Urothelium cell line (cell line): ENCODE data around the gene CCZ1.
"Not testable (repeated sequence)": the region's sequence is repeated elsewhere in the genome, so short reads cannot be mapped to it uniquely, and the experiment has no call there.

Experiments
- DNase-seq: peaks from one replicate; pipeline ENCODE4 v3.0.0; 2011; ENCODE audit warnings: low spot score, mixed read lengths
- FAIRE-seq: peaks from 2 replicates; lab custom pipeline; 2011; peaks lifted over from hg19 to GRCh38; lab: Jason Lieb, UNC

The CCZ1 gene

GRCh38 chr7:5898480-5899224 lies at the start of gene CCZ1:
Gene CCZ1 (plus strand): TSS chr7:5898733. CDS start chr7:5898800, 67 bp downstream.
- DNase-seq, result peak; percentile 73
- peak; percentile 37 for FAIRE-seq

GRCh38 chr7:5850944-5851343 lies 47.6 kb upstream of the CCZ1 start:
- no peak for FAIRE-seq

GRCh38 chr7:5854738-5855137 lies 43.8 kb upstream of the CCZ1 start:
- no peak for FAIRE-seq
- DNase-seq, result peak; percentile 41

More at GRCh38 chr7:5850944-5851343, 47.6 kb upstream of the CCZ1 start:
- no peak for DNase-seq

GRCh38 chr7:5857041-5857575 lies 41.4 kb upstream of the CCZ1 start:
- DNase-seq, result not testable (repeated sequence)
- FAIRE-seq, result peak; percentile 17

GRCh38 chr7:5858494-5858893 lies 40.0 kb upstream of the CCZ1 start:
- not testable (repeated sequence) for FAIRE-seq, DNase-seq

- DNase-seq, FAIRE-seq: not testable (repeated sequence)
Measured at GRCh38 chr7:5861281-5861680, 37.3 kb upstream of the CCZ1 start.

- not testable (repeated sequence) for FAIRE-seq, DNase-seq
Measured at GRCh38 chr7:5862753-5863366, 35.7 kb upstream of the CCZ1 start.

GRCh38 chr7:5865279-5865931 lies 33.1 kb upstream of the CCZ1 start:
- peak; percentile 37 for FAIRE-seq
- not testable (repeated sequence) for DNase-seq

GRCh38 chr7:5867060-5867459 lies 31.5 kb upstream of the CCZ1 start:
- DNase-seq (no peak), FAIRE-seq (no peak)

GRCh38 chr7:5868928-5869341 lies 29.6 kb upstream of the CCZ1 start:
- DNase-seq, FAIRE-seq: not testable (repeated sequence)

- FAIRE-seq (peak; percentile 77), DNase-seq (no peak)
Measured at GRCh38 chr7:5869691-5870090, 28.8 kb upstream of the CCZ1 start.

- DNase-seq (no peak), FAIRE-seq (peak; percentile 89)
Measured at GRCh38 chr7:5870311-5870710, 28.2 kb upstream of the CCZ1 start.

- DNase-seq (no peak), FAIRE-seq (peak; percentile 44)
Measured at GRCh38 chr7:5872326-5872725, 26.2 kb upstream of the CCZ1 start.

- FAIRE-seq, result peak; percentile 17
- not testable (repeated sequence) for DNase-seq
Measured at GRCh38 chr7:5879591-5879990, 18.9 kb upstream of the CCZ1 start.

GRCh38 chr7:5880106-5880505 lies 18.4 kb upstream of the CCZ1 start:
- DNase-seq, result not testable (repeated sequence)
- FAIRE-seq, result peak; percentile 84

GRCh38 chr7:5884431-5884830 lies 14.1 kb upstream of the CCZ1 start:
- not testable (repeated sequence) for DNase-seq
- FAIRE-seq, result peak; percentile 76

- FAIRE-seq, result peak; percentile 32
- DNase-seq, result not testable (repeated sequence)
Measured at GRCh38 chr7:5888021-5888420, 10.5 kb upstream of the CCZ1 start.

- DNase-seq, result not testable (repeated sequence)
- FAIRE-seq, result peak; percentile 44
Measured at GRCh38 chr7:5890244-5890643, 8.3 kb upstream of the CCZ1 start.

GRCh38 chr7:5892498-5892897 lies 6.0 kb upstream of the CCZ1 start:
- FAIRE-seq, result peak; percentile 46
- DNase-seq, result no peak

GRCh38 chr7:5897369-5897919 lies 1.1 kb upstream of the CCZ1 start:
- peak; percentile 68 for FAIRE-seq

GRCh38 chr7:5903002-5903401 lies 4.5 kb downstream of the CCZ1 start:
- not testable (repeated sequence) for FAIRE-seq, DNase-seq

More at GRCh38 chr7:5897369-5897919, 1.1 kb upstream of the CCZ1 start:
- not testable (repeated sequence) for DNase-seq
